Activated CD4-positive, alpha-beta T cell treated with anti-CD3 and anti-CD28 coated beads, Interleukin-2, amount 10 ng/mL, durations not matched to agents 7 days and 5 days (primary cell): ENCODE measurements around the gene TRIP6. TPM values are rescaled to one million over a fixed set of nuclear protein-coding genes. Genes with fewer than 3 reads are reported as not detected.
"Not testable (repeated sequence)": the region's sequence is repeated elsewhere in the genome, so short reads cannot be mapped to it uniquely, and the experiment has no call there.

Experiments
- CTCF ChIA-PET: fragments of 350-600 bp; sonication (Branson Sonifier 250); formaldehyde crosslinking; loops from one replicate; lab custom pipeline; 2021; ENCODE audit warnings: antibody characterized with exemption; lab: Charles Lee
- POLR2A ChIA-PET: fragments of 350-600 bp; sonication (Branson Sonifier 250); formaldehyde crosslinking; loops from one replicate; lab custom pipeline; 2021; ENCODE audit warnings: antibody characterized with exemption; lab: Charles Lee
- DNase-seq: peaks from one replicate; pipeline ENCODE4 v3.0.0-alpha.2; 2020
- H3K27ac Mint-ChIP-seq: one replicate; pipeline ENCODE4 v1.8.0; 2021; ENCODE audit warnings: mild to moderate bottlenecking, moderate library complexity, mixed read lengths
- H3K27me3 Mint-ChIP-seq: one replicate; pipeline ENCODE4 v1.8.0; 2021; ENCODE audit warnings: mixed read lengths
- H3K36me3 Mint-ChIP-seq: one replicate; pipeline ENCODE4 v1.8.0; 2021; ENCODE audit warnings: low read depth, mixed read lengths
- H3K4me1 Mint-ChIP-seq: one replicate; pipeline ENCODE4 v1.8.0; 2021; ENCODE audit warnings: mixed read lengths
- H3K4me3 Mint-ChIP-seq: one replicate; pipeline ENCODE4 v1.8.0; 2021; ENCODE audit warnings: mild to moderate bottlenecking, moderate library complexity, mixed read lengths
- H3K9me3 Mint-ChIP-seq: one replicate; pipeline ENCODE4 v1.8.0; 2021; ENCODE audit warnings: mixed read lengths
- total RNA-seq, 2 experiments: library from RNA; stranded (reverse); gene quantifications; one replicate each; pipeline ENCODE4 v1.2.3, GENCODE V29; 2021

TRIP6 gene
- total RNA-seq, 2 experiments from 2014 or later, result 24.8 to 34.2 TPM

- Mint-ChIP-seq H3K36me3 (no peaks in the 10 kb centered on the region), H3K27me3 (peaks cover 42% of the 10 kb centered on the region), H3K4me1 (peaks cover 16% of the 10 kb centered on the region), H3K9me3 (no peaks in the 10 kb centered on the region), H3K4me3 (peak overlapping the region; percentile 38), H3K27ac (no peak overlapping the region)
- peak; percentile 64 for DNase-seq
- POLR2A ChIA-PET, result no interaction called here
- CTCF ChIA-PET, result interaction anchor here (0.6 kb wide), 1 partner anchor 183 kb away, joined by 3 read pairs; no protein-coding TSS in a partner anchor
Measured at GRCh38 chr7:100896732-100897608, 29.8 kb downstream of the TRIP6 start.

- POLR2A ChIA-PET, result no interaction called here
- Mint-ChIP-seq H3K27me3 (peaks cover 33% of the 10 kb centered on the region), H3K9me3 (no peaks in the 10 kb centered on the region), H3K4me3 (no peak overlapping the region), H3K27ac (no peak overlapping the region), H3K36me3 (no peaks in the 10 kb centered on the region), H3K4me1 (peaks cover 15% of the 10 kb centered on the region)
- CTCF ChIA-PET, result interaction anchor here (0.7 to 1.8 kb wide), 5 partner anchors 9 to 1058 kb away, joined by 3 to 8 read pairs (median 3); no protein-coding TSS in a partner anchor
- no peak for DNase-seq
Measured at GRCh38 chr7:100897772-100898454, 30.7 kb downstream of the TRIP6 start.

DNA sequence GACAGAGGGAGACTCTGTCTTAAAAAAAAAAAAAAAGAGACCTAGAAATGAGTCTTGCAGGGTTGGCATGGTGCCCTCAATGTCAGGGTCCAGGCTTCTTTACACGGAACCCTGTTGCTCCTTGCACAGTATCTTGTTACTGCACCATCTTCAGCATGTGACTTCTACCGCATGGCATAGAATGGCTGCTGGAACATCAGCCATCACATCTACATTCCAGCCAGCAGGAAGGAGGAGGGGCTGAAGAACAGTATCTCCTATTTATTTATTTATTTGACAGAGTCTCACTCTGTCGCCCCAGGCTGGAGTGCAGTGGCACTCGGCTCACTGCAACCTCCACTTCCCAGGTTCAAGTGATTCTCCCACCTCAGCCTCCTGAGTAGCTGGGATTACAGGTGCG, 32.2 kb downstream of the TRIP6 start:
- Mint-ChIP-seq H3K4me3 (no peak overlapping the region), H3K4me1 (peaks cover 13% of the 10 kb centered on the region)
- CTCF ChIA-PET, result interaction anchor here (1.8 kb wide), 1 partner anchor 159 kb away, joined by 8 read pairs; no protein-coding TSS in a partner anchor

GRCh38 chr7:100900978-100901377, 33.8 kb downstream of the TRIP6 start:
- Mint-ChIP-seq H3K4me1 (peaks cover 12% of the 10 kb centered on the region), H3K9me3 (no peaks in the 10 kb centered on the region), H3K36me3 (no peaks in the 10 kb centered on the region), H3K27ac (no peak overlapping the region), H3K4me3 (no peak overlapping the region), H3K27me3 (peaks cover 25% of the 10 kb centered on the region)
- POLR2A ChIA-PET, result no interaction called here
- no peak for DNase-seq
- CTCF ChIA-PET, result interaction anchor here (0.5 to 0.9 kb wide), 2 partner anchors 29 to 37 kb away, joined by 3 to 4 read pairs; no protein-coding TSS in a partner anchor

More for the DNA sequence above, 32.2 kb downstream of the TRIP6 start:
- Mint-ChIP-seq H3K9me3 (no peaks in the 10 kb centered on the region), H3K36me3 (no peaks in the 10 kb centered on the region), H3K27me3 (peaks cover 27% of the 10 kb centered on the region), H3K27ac (no peak overlapping the region)
- POLR2A ChIA-PET, result no interaction called here
- DNase-seq, result no peak

DNA sequence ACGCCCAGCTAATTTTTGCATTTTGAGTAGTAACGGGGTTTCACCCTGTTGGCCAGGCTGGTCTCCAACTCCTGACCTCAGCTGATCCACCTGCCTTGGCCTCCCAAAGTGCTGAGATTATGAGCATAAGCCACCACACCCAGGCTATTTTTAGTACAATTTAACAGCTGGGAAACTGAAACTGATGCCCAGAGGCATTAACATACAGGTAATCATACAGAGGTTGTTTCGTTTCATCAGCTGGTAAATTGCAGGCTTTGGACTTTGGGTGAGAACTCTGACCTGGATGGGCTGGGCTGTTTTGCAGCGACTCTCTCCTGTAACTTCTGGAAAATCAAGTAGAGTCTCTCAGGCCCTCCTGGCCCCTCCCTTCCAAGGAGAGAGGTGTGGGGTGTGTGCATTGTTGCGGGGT, 34.7 kb downstream of the TRIP6 start:
- no peaks in the 10 kb centered on the region for H3K9me3 Mint-ChIP-seq
- peaks cover 20% of the 10 kb centered on the region for H3K27me3 Mint-ChIP-seq
- POLR2A ChIA-PET, result no interaction called here
- CTCF ChIA-PET, result interaction anchor here (0.9 to 1.1 kb wide), 2 partner anchors 38 to 56 kb away, joined by 3 to 4 read pairs; no protein-coding TSS in a partner anchor
- no peak overlapping the region for H3K4me3 Mint-ChIP-seq
- H3K36me3 Mint-ChIP-seq, result no peaks in the 10 kb centered on the region
- DNase-seq, result no peak
- peak overlapping the region; percentile 36 for H3K27ac Mint-ChIP-seq
- peaks cover 7% of the 10 kb centered on the region for H3K4me1 Mint-ChIP-seq

- ChIA-PET CTCF (interaction anchor here (1.1 kb wide), 1 partner anchor 55 kb away, joined by 3 read pairs; no protein-coding TSS in a partner anchor), POLR2A (no interaction called here)
- no peaks in the 10 kb centered on the region for H3K36me3 Mint-ChIP-seq
- DNase-seq, result no peak
- no peak overlapping the region for H3K4me3 Mint-ChIP-seq
- no peaks in the 10 kb centered on the region for H3K9me3 Mint-ChIP-seq
- H3K27me3 Mint-ChIP-seq, result peaks cover 15% of the 10 kb centered on the region
- H3K27ac Mint-ChIP-seq, result no peak overlapping the region
- peaks cover 5% of the 10 kb centered on the region for H3K4me1 Mint-ChIP-seq
Measured at GRCh38 chr7:100902638-100903037, 35.5 kb downstream of the TRIP6 start.

- H3K27me3 Mint-ChIP-seq, result no peaks in the 10 kb centered on the region
- POLR2A ChIA-PET, result no interaction called here
- CTCF ChIA-PET, result no interaction called here
Measured at GRCh38 chr7:100908512-100908911, 41.3 kb downstream of the TRIP6 start.

DNA sequence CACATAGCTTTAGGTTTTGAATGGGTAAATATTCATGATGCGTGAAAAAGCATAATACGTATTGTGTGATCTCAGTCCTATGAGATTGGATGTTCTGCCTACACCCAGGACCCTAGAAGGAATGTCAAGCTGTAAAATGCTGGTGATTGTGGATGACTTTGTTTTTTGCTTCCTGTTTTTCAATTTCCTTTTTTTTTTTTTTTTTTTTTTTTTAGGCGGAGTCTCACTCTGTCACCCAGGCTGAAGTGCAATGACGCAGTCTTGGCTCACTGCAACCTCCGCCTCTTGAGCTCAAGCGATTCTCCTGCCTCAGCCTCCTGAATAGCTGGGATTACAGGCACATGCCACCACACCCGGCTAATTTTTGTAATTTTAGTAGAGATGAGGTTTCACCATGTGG, 43.3 kb downstream of the TRIP6 start:
- H3K27ac Mint-ChIP-seq, POLR2A ChIA-PET, H3K4me1 Mint-ChIP-seq, H3K27me3 Mint-ChIP-seq, H3K36me3 Mint-ChIP-seq, H3K9me3 Mint-ChIP-seq, DNase-seq, H3K4me3 Mint-ChIP-seq: not testable (repeated sequence)
- CTCF ChIA-PET, result interaction anchor here (1.5 kb wide), 1 partner anchor 48 kb away, joined by 3 read pairs; no protein-coding TSS in a partner anchor

More at GRCh38 chr7:100908512-100908911, 41.3 kb downstream of the TRIP6 start:
- Mint-ChIP-seq H3K27ac (no peak overlapping the region), H3K4me1 (peaks cover 2% of the 10 kb centered on the region), H3K4me3 (no peak overlapping the region), H3K36me3 (no peaks in the 10 kb centered on the region), H3K9me3 (peaks cover 4% of the 10 kb centered on the region)
- no peak for DNase-seq

DNA sequence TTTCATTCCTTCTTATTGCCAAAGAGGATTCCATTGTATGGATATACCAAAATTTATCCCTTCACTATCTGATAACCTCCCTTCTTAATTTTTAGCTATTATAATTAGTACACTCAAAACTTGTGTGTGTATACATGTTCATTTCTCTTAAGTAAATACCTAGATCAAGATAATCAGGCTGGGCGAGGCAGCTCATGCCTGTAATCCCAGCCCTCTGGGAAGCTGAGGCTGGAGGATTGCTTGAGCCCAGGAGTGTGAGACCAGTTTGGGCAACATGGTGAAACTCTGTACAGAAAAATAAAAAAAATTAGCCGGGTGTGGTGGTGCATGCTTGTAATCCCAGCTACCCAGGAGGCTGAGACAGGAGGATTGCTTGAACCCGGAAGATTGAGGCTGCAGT, 44.3 kb downstream of the TRIP6 start:
- H3K36me3 Mint-ChIP-seq, result no peaks in the 10 kb centered on the region
- peaks cover 4% of the 10 kb centered on the region for H3K9me3 Mint-ChIP-seq
- peaks cover 2% of the 10 kb centered on the region for H3K4me1 Mint-ChIP-seq

DNA sequence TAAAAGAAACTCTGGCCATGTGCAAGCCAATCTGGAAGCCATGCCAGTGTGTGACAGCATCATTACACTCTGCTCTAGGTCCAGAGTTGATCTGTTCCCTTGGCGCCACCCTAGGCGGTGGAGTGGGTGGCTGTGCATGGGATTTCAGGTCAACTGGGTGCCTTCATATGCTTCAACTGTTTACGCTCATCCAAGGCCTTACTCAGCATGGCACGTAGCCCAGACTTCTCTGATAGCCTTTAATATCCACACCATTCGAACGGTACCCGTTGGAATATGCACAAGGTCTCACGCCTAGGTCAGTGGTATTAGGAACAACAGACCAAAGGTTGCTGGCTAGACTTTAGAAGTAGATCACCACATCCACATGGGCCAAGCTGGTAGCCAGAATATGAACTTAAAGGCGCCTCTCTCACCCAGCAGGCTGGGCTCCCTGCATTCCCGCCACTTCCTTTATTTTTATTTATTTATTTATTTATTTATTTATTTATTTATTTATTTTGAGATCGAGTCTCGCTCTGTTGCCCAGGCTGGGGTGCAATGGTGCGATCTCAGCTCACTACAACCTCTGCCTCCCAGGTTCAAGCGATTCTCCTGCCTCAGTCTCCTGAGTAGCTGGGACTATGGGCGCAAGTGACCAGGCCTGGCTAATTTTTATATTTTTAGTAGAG, 47.2 kb downstream of the TRIP6 start:
- Mint-ChIP-seq H3K27ac (no peak overlapping the region), H3K27me3 (no peaks in the 10 kb centered on the region), H3K4me3 (no peak overlapping the region), H3K36me3 (no peaks in the 10 kb centered on the region), H3K4me1 (peaks cover 2% of the 10 kb centered on the region), H3K9me3 (no peaks in the 10 kb centered on the region)
- ChIA-PET POLR2A (no interaction called here), CTCF (no interaction called here)
- DNase-seq, result no peak

More for the DNA sequence above, 44.3 kb downstream of the TRIP6 start:
- Mint-ChIP-seq H3K27me3 (no peaks in the 10 kb centered on the region), H3K27ac (no peak overlapping the region), H3K4me3 (no peak overlapping the region)
- ChIA-PET CTCF (no interaction called here), POLR2A (no interaction called here)
- no peak for DNase-seq

- ChIA-PET POLR2A (no interaction called here), CTCF (interaction anchor here (0.8 kb wide), 1 partner anchor 29 kb away, joined by 3 read pairs; no protein-coding TSS in a partner anchor)
- Mint-ChIP-seq H3K27me3 (no peaks in the 10 kb centered on the region), H3K36me3 (no peaks in the 10 kb centered on the region), H3K9me3 (no peaks in the 10 kb centered on the region), H3K27ac (no peak overlapping the region), H3K4me1 (peaks cover 2% of the 10 kb centered on the region), H3K4me3 (no peak overlapping the region)
- no peak for DNase-seq
Measured at GRCh38 chr7:100914879-100915447, 47.8 kb downstream of the TRIP6 start.

DNA sequence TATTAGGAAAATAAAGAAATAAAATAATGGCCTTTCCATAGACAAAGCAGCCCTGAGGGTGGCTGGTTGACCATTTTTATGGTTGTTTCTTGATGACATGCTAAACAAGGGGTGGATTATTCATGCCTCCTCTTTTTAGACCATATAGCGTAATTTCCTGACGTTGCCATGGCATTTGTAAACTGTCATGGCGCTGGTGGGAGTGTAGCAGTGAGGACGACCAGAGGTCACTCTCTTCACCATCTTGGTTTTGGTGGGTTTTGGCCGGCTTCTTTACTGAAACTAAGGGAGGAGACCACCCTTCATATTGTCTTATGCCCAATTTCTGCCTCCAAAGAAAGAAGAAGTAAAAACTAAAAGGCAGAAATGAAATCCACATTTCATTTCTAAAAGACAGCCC, 52.1 kb downstream of the TRIP6 start:
- CTCF ChIA-PET, H3K9me3 Mint-ChIP-seq, DNase-seq, POLR2A ChIA-PET, H3K4me3 Mint-ChIP-seq, H3K27ac Mint-ChIP-seq, H3K36me3 Mint-ChIP-seq, H3K27me3 Mint-ChIP-seq, H3K4me1 Mint-ChIP-seq: not testable (repeated sequence)
